Hematopoietic multipotent progenitor cell treated with erythropoietin and hydrocortisone succinate and interleukin-3 and kit ligand, for 15 days (in vitro differentiated cells): ENCODE results near the gene LRRC40.
"Not testable (repeated sequence)": the region's sequence is repeated elsewhere in the genome, so short reads cannot be mapped to it uniquely, and the experiment has no call there.

Experiments
- DNase-seq: peaks from one replicate; pipeline ENCODE4 v3.0.0-alpha.2; 2015; ENCODE audit warnings: low spot score

Gene LRRC40

DNA sequence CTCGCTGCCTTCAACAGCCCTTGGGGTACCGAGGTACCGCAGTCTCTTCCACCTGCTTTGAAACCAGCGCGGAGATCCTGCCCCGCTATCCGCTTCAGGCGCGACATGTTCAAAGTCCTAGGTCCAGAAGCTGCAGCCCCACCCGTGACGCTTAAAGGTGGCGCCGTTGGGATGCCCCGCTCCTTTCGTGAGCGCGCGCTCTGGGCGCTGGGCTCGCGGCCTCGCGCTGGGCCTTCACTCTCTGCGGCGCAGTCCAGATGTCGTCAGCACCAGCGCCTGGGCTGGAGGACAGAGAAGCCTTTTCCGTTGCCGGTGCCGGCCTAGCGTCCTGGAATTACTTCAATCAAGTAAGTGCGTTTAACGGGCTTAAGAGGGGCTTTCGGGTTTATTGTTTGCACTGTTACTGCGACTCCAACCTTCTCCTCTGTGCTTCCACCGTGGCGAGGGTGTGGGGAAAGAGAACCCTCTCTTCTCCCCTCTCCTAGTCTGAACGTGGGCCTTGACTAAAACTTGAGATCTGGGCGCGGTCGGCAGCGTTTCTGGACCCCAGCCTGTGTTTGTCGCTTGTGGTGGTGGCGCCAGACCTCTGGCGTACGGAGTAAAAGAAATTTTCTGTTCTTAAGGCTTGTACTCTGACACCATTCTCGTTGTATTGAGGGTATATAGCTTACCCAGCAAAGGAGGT is at the start of gene LRRC40:
Gene LRRC40 (minus strand): TSS at position 146 of the 685 bp plus-strand sequence. CDS start 39 bp downstream, at position 107.
- peak; percentile 96 for DNase-seq

DNA sequence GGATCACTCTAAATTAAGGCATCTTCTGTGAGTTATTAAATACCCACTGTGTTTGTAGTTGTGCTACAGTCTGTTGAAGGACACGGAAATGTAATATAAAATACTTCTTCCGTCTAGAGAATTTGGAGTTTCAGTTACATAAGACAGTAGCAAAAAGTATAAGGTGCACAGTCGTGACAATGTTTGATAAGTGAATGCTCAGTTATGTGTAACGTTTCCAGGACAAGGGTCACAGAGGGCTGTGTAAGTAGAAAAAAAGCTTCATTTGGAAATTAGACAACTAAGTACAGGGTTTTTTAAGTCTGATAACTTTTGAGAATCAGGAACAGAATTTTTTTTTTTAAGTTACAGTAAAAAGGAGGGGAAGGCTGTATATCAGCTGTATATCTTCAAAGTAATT is 43.4 kb upstream of the LRRC40 start:
- no peak for DNase-seq

DNA sequence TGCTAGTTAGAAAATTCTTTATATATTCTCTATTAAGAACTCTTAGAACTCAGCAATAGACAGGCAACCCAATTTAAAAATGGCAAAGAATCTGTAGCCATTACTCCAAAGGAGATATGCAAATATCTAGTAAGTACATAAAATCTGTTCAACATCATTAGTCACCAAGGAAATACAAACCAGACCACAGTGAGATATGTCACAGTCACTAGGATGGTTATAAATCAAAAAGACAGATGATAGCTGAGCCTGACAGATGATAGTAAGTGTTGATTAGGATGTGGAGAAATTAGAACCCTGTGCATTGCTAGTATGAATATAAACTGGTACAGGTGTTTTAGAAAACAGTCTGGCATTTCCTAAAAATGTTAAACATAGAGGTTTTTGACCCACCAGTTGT is 42.4 kb upstream of the LRRC40 start:
- no peak for DNase-seq

DNA sequence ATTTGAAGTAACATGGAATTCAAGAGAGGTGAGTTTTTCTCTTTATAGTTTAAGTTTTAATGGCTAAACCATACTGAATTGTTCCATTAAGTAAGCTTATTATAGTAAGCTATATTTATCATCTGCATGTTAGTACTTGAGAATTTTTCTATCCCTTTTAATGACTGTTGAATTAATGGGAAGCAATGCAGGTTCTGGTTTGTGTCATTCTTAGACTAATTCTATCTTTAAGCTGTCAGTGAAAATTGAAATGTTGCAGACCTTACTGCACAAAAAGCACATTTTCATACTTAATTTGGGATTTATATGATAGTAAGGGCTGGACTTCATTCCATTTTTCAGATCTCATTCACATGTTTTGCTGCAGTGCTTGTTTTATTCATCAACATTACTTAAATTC is 41.7 kb upstream of the LRRC40 start:
- no peak for DNase-seq

- DNase-seq, result no peak
Measured at GRCh38 chr1:70239940-70240339, 34.6 kb upstream of the LRRC40 start.

DNA sequence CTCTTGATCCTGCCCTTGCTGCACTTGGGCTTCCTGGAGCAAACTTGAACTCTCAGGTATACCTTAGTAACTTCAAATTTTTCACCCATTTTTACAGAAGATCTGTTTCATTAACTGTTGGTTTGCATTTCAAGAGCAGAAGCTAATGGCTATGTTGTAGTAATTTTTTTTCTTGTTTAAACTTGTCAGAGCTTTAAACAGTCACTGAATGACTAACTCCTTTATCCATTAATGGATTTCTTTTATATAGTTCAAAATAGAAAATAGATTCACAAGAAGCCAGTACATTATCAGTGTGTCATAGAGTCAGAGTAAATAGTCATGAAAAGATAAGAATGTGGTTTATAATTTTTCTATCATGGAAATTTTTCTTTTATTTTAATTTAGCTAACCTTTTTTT is 29.4 kb upstream of the LRRC40 start:
- DNase-seq, result no peak

- no peak for DNase-seq
Measured at GRCh38 chr1:70231475-70231874, 26.1 kb upstream of the LRRC40 start.

DNA sequence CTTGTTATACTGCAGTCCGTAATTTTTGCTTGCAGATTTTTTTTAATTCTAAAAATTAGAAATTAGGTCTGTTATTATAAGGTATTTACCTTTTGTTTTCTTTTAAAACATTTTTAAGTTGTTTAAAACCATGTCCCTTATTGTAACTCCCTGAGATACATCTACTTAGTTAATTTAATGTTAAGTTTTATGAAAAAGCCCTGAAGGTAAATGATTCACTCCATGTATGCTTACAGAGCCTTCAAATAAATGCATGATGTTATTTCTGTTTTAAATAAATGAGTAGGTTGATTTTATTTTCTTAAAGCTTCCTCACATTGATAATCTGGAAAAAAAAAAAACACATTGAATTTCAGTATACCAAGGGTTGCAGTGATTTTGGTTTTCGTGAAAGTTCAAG is 23.3 kb upstream of the LRRC40 start:
- DNase-seq, result no peak

DNA sequence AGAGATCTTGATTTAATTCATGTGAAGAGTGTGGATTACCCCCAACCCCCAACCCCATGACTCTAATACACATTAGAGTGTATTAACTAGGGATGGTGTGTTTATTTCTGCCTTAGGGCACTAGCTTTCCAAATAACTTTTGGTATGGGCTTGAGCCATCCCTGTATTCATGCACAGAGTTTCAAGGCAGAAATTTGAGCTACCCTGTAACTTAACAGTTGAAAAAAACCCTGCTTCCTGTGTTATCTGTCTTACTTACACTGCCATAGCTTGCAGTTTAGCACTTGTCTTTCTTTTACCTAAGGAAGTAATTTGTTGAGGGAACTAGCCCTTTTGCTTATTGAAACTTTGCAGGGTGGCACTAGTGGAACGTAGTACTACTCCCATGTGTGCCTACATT is 22.1 kb upstream of the LRRC40 start:
- DNase-seq, result no peak

DNA sequence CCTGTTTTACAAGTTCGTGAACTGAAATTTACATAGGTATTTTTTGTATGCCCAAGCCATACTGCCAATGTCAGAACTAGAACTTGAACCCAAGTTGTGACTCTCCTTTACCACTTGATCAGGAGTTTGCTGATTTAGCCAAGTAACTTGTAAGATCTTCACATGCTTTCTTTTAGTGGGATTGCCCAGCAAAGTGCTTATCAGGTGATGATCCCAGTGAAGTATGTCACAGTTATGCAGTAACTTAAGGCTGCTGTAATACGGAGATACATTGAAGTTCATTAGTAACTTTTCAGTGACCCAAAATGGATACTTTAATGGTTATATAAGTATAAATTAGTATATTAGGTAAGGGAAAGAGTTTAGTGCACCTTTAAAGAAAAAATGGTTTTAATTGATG is 19.6 kb upstream of the LRRC40 start:
- no peak for DNase-seq

GRCh38 chr1:70222716-70223235 is 17.4 kb upstream of the LRRC40 start:
- DNase-seq, result no peak

- DNase-seq, result peak; percentile 94
Measured at GRCh38 chr1:70221238-70222121, 16.1 kb upstream of the LRRC40 start, which contains the start of gene SRSF11. Gene SRSF11, plus strand, starts transcription at chr1:70221380. Its CDS starts 257 bp downstream, at chr1:70221637.

DNA sequence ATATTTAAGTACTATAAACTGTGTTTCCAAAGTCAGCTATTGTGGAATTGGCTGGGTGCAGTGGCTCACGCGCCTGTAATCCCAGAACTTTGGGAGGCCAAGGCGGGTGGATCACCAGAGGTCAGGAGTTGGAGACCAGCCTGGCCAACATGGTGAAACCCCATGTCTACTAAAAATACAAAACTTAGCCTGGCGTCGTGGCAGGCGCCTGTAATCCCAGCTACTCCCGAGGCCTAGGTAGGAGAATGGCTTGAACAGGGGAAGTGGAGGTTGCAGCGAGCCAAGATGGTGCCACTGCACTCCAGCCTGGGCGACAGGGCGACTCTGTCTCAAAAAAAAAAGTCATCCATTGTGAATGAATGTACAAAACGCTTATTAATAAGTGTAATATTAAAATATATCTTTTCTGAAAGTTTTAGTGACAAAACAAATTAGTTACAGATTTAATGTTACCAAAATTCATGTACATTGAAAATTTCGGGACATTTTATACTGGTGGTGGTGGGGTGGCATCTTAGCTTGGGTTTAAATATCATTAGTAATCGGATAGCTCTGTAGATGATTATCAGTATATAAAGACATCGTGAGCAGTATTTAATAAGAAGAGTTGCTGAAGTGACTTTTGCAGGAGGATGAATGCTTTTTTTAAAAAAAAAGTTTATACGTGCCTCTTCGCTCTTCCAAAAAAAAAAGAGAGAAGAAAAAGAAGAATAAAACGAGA is 15.3 kb upstream of the LRRC40 start:
- DNase-seq, result no peak

GRCh38 chr1:70220015-70220414 is 14.6 kb upstream of the LRRC40 start:
- DNase-seq, result no peak

DNA sequence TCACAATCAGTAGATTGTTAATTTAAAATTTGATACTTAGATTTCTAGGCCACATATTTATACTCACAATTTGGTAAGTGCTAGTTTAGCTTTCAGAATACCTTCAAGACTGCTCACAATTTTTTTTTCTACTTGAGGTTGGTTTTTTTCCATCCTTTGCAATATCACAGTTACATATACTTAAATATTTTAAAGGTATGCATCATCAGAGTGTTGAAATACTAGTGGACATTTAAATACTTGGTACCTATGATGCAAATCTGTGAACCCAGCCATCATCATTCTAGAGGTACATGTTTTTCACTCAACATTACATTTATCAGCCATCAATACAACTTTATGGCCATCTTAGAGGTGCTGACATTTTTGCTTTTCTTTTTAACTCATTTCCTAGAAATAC is 6.2 kb upstream of the LRRC40 start:
- no peak for DNase-seq

DNA sequence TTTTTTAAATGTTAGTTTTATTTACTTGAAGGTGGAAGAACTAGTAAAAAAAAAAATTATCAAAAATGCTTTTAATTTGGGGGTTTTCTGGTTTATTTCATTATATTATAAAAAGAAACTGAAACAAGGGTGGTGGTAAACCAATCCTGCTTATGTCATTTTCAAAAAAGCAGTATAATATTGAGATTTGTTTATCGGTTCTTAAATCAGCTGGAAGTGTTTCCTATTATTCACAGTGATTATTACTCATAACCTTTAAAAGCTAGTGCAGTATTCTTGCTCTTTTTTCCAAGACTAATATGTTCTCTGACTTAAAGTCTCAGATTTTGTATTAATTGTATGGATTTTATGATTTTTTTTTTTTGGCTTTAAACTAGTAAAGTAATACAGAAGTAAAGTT is 5.4 kb upstream of the LRRC40 start:
- no peak for DNase-seq

- DNase-seq, result no peak
Measured at GRCh38 chr1:70208292-70208691, 2.9 kb upstream of the LRRC40 start.

DNA sequence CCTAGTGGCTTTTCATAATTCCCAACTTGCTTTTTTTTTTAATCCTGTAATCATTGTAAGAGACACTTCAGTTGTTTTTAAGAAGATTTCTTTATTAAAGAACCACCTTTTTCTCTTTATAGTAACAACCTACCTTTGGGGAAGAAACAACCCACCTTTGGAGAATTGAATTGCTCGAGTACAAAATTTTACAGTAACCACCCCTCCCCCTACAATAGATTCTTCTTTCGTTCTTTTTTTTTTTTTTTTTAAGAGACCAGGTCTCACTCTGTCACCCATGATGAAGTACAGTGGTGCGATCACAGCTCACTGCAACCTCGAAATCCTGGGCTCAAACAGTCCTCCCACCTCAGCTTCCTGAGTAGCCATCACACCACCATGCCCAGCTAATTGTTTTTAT is 2.1 kb upstream of the LRRC40 start:
- DNase-seq, result no peak

GRCh38 chr1:70206833-70207232 is 1.5 kb upstream of the LRRC40 start:
- DNase-seq, result not testable (repeated sequence)

DNA sequence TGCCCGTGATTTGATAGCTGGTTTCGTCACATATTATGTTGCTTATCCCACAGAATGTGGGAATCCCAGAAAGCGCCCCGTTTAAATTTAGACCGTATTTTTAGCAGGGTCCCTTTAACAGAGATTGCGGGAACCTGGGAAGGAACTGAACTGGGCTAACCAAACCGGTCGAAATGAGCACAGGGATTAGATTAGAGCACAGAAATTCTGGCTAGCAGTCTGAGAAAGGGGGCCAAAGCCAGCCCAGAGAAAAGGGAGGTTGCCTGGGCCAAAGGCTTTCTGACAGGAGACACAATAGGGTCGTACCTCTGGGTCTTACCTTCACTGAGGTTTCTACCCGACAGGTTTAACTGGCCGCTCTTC is 327 bp downstream of the LRRC40 start:
- DNase-seq, result no peak

GRCh38 chr1:70204600-70204999 is 779 bp downstream of the LRRC40 start:
- no peak for DNase-seq

DNA sequence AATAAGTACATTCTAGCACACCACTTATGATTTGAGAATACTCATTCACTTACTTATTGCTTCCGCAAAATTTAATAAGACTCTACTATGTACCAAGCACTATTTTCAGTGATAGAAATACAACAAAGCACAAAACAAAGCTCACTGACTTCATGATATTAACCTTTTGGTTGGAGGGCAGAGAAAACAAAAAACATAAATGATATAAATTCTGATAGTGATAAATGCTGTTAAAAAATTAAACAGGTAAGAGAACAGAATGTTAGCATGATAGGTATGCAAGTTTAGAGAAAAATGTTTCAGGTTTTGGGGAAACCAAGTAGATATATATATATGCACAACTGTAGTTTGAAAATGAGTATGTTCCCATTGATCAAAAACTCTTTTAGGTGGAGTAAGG is 1.2 kb downstream of the LRRC40 start:
- DNase-seq, result no peak
